Measurements from ENCODE around the gene CRB2.

Gene CRB2

GRCh38 chr9:123345567-123345955, 10.4 kb upstream of the CRB2 start:
- no peak overlapping the region for H3K4me3 ChIP-seq (ENCODE audit: low read depth, low read length)
- no peak for DNase-seq (ENCODE audit: low read depth)

- no peak for DNase-seq (ENCODE audit: low read depth)
- no peak overlapping the region for H3K4me3 ChIP-seq (ENCODE audit: low read depth, low read length)
These were observed 10.0 kb upstream of the CRB2 start for GRCh38 chr9:123346026-123346425.

- no peak overlapping the region for H3K4me3 ChIP-seq (ENCODE audit: low read depth, low read length)
- DNase-seq (ENCODE audit: low read depth): no peak
These were observed 9.2 kb upstream of the CRB2 start for GRCh38 chr9:123346826-123347225.

GRCh38 chr9:123347289-123348060, 8.5 kb upstream of the CRB2 start:
- no peak for DNase-seq (ENCODE audit: low read depth)
- H3K4me3 ChIP-seq (ENCODE audit: low read depth, low read length): no peak overlapping the region

GRCh38 chr9:123348317-123348992, 7.5 kb upstream of the CRB2 start:
- no peak for DNase-seq (ENCODE audit: low read depth)
- H3K4me3 ChIP-seq (ENCODE audit: low read depth, low read length): no peak overlapping the region

GRCh38 chr9:123349033-123349432, 7.0 kb upstream of the CRB2 start:
- DNase-seq (ENCODE audit: low read depth): no peak
- no peak overlapping the region for H3K4me3 ChIP-seq (ENCODE audit: low read depth, low read length)

- no peak for DNase-seq (ENCODE audit: low read depth)
- no peak overlapping the region for H3K4me3 ChIP-seq (ENCODE audit: low read depth, low read length)
These were observed 6.1 kb upstream of the CRB2 start for GRCh38 chr9:123349691-123350480.

- H3K4me3 ChIP-seq (ENCODE audit: low read depth, low read length): no peak overlapping the region
- DNase-seq (ENCODE audit: low read depth): no peak
These were observed 5.2 kb upstream of the CRB2 start for GRCh38 chr9:123350590-123351310.

- no peak for DNase-seq (ENCODE audit: low read depth)
- no peak overlapping the region for H3K4me3 ChIP-seq (ENCODE audit: low read depth, low read length)
These were observed 3.0 kb upstream of the CRB2 start for GRCh38 chr9:123353041-123353440.

GRCh38 chr9:123353984-123354591, 1.9 kb upstream of the CRB2 start:
- DNase-seq (ENCODE audit: low read depth): no peak
- H3K4me3 ChIP-seq (ENCODE audit: low read depth, low read length): no peak overlapping the region

GRCh38 chr9:123354806-123355508, 1.0 kb upstream of the CRB2 start:
- H3K4me3 ChIP-seq (ENCODE audit: low read depth, low read length): no peak overlapping the region
- DNase-seq (ENCODE audit: low read depth): no peak

GRCh38 chr9:123356851-123357742, 1.1 kb downstream of the CRB2 start:
- H3K4me3 ChIP-seq (ENCODE audit: low read depth, low read length): no peak overlapping the region
- DNase-seq (ENCODE audit: low read depth): no peak

- no peak for DNase-seq (ENCODE audit: low read depth)
- H3K4me3 ChIP-seq (ENCODE audit: low read depth, low read length): no peak overlapping the region
These were observed 1.7 kb downstream of the CRB2 start for GRCh38 chr9:123357743-123358059.

- H3K4me3 ChIP-seq (ENCODE audit: low read depth, low read length): no peak overlapping the region
- DNase-seq (ENCODE audit: low read depth): no peak
These were observed 2.3 kb downstream of the CRB2 start for GRCh38 chr9:123358181-123358905.

- no peak for DNase-seq (ENCODE audit: low read depth)
- no peak overlapping the region for H3K4me3 ChIP-seq (ENCODE audit: low read depth, low read length)
These were observed 3.1 kb downstream of the CRB2 start for GRCh38 chr9:123359106-123359505.

- no peak for DNase-seq (ENCODE audit: low read depth)
- no peak overlapping the region for H3K4me3 ChIP-seq (ENCODE audit: low read depth, low read length)
These were observed 3.5 kb downstream of the CRB2 start for GRCh38 chr9:123359546-123359945.

All from skeletal muscle cell (primary cell).